Activated B cell treated with CpG ODN at 0.5 μM for 24 hours (primary cell): Measurements from ENCODE around the gene DNAH1. TPM values are rescaled to one million over a fixed set of nuclear protein-coding genes. Genes with fewer than 3 reads are reported as not detected.
A peak's percentile ranks its signal among the peaks of the same experiment; 100 is the strongest.

Experiments
- ATAC-seq: fragments of 200-7000 bp; cut with Tn5 transposase; one replicate; pipeline ENCODE4 v1.10.0; 2021; ENCODE audit warnings: low read depth, mild to moderate bottlenecking, moderate library complexity
- CTCF ChIA-PET: fragments of 350-600 bp; sonication (Branson Sonifier 250); formaldehyde crosslinking; loops from one replicate; lab custom pipeline; 2021; ENCODE audit warnings: antibody characterized with exemption; lab: Charles Lee
- POLR2A ChIA-PET: fragments of 350-600 bp; sonication (Branson Sonifier 250); formaldehyde crosslinking; loops from one replicate; lab custom pipeline; 2021; ENCODE audit warnings: antibody characterized with exemption; lab: Charles Lee
- DNase-seq: peaks from one replicate; pipeline ENCODE4 v3.0.0; 2022
- H3K27ac Mint-ChIP-seq: one replicate; pipeline ENCODE4 v1.8.0; 2020; ENCODE audit warnings: mixed read lengths
- H3K27me3 Mint-ChIP-seq: one replicate; pipeline ENCODE4 v1.8.0; 2021; ENCODE audit warnings: mixed read lengths
- H3K36me3 Mint-ChIP-seq: one replicate; pipeline ENCODE4 v1.8.0; 2021; ENCODE audit warnings: low read depth, mixed read lengths
- H3K4me1 Mint-ChIP-seq: one replicate; pipeline ENCODE4 v1.8.0; 2021; ENCODE audit warnings: mixed read lengths
- H3K4me3 Mint-ChIP-seq: one replicate; pipeline ENCODE4 v1.8.0; 2020; ENCODE audit warnings: mild to moderate bottlenecking, mixed read lengths
- H3K9me3 Mint-ChIP-seq: one replicate; pipeline ENCODE4 v1.8.0; 2020; ENCODE audit warnings: mixed read lengths
- CTCF ChIP-seq: fragments of 200-600 bp; IDR thresholded peaks from one replicate; pipeline ENCODE4 v1.8.0; 2022; ENCODE audit warnings: antibody characterized with exemption, mild to moderate bottlenecking
- intact Hi-C: fragments of 100-400 bp; cut with micrococcal nuclease; formaldehyde crosslinking; loops from one replicate; pipeline ENCODE4 v1.15.1; 2024
- total RNA-seq: library from RNA; stranded (reverse); gene quantifications from 2 replicates; pipeline ENCODE4 v1.2.3, GENCODE V29; 2022

The DNAH1 gene
- total RNA-seq, 1 donor from 2014 or later = 25.8 TPM

DNA sequence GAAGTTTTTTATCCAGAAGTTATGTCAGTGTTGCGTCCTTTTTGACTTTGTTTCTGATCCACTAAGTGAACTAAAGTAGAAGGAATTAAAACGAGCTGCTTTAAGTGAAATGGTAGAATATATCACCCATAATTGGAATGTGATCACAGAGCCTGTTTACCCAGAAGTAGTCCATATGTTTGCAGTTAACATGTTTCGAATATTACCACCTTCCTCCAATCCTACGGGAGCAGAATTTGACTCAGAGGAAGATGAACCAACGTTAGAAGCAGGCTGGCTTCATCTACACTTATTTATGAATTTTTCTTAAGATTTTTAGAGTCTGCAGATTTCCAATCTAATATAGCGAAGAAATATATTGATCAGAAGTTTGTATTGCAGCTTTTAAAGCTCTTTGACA is 57.6 kb downstream of the DNAH1 start:
- DNase-seq (no peak), ATAC-seq (no peak)
- peaks cover 27% of the 10 kb centered on the region for H3K4me1 Mint-ChIP-seq
- TF ChIP-seq CTCF = no peak
- H3K36me3 Mint-ChIP-seq = peaks cover 15% of the 10 kb centered on the region
- no peaks in the 10 kb centered on the region for H3K9me3 Mint-ChIP-seq
- CTCF ChIA-PET = interaction anchor here (0.9 kb wide), 1 partner anchor 74 kb away, joined by 3 read pairs; no protein-coding TSS in a partner anchor
- intact Hi-C loops = no loop called here
- H3K4me3 Mint-ChIP-seq = peak overlapping the region; percentile 66
- H3K27me3 Mint-ChIP-seq = no peaks in the 10 kb centered on the region
- POLR2A ChIA-PET = no interaction called here
- peak overlapping the region; percentile 73 for H3K27ac Mint-ChIP-seq

DNA sequence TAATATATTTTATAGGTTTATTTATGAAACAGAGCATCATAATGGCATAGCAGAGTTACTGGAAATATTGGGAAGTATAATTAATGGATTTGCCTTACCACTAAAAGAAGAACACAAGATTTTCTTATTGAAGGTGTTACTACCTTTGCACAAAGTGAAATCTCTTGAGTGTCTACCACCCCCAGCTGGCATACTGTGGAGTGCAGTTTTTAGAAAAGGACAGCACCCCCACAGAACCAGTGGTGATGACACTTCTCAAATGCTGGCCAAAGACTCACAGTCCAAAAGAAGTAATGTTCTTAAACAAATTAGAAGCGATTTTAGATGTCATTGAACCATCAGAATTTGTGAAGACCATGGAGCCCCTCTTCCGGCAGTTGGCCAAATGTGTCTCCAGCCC is 58.1 kb downstream of the DNAH1 start:
- no peaks in the 10 kb centered on the region for H3K27me3 Mint-ChIP-seq
- no peak for ATAC-seq
- no peak for TF ChIP-seq CTCF
- H3K4me3 Mint-ChIP-seq = no peak overlapping the region
- peaks cover 11% of the 10 kb centered on the region for H3K36me3 Mint-ChIP-seq
- H3K27ac Mint-ChIP-seq = no peak overlapping the region
- CTCF ChIA-PET = interaction anchor here (0.9 kb wide), 1 partner anchor 73 kb away, joined by 3 read pairs; no protein-coding TSS in a partner anchor
- no peaks in the 10 kb centered on the region for H3K9me3 Mint-ChIP-seq
- POLR2A ChIA-PET = no interaction called here
- DNase-seq = no peak
- peaks cover 27% of the 10 kb centered on the region for H3K4me1 Mint-ChIP-seq
- intact Hi-C loops = no loop called here

- peaks cover 2% of the 10 kb centered on the region for H3K4me1 Mint-ChIP-seq
- no peak for ATAC-seq
- no peak for DNase-seq
- no peak overlapping the region for H3K4me3 Mint-ChIP-seq
- POLR2A ChIA-PET = interaction anchor here (0.6 kb wide), 1 partner anchor 384 kb away, joined by 4 read pairs; the partner anchor contains the start of gene RPL29
- no peak for TF ChIP-seq CTCF
- CTCF ChIA-PET = no interaction called here
- H3K27ac Mint-ChIP-seq = no peak overlapping the region
- no peaks in the 10 kb centered on the region for H3K27me3 Mint-ChIP-seq
- H3K36me3 Mint-ChIP-seq = peaks cover 6% of the 10 kb centered on the region
- intact Hi-C loops = no loop called here
- no peaks in the 10 kb centered on the region for H3K9me3 Mint-ChIP-seq
These were observed 63.5 kb downstream of the DNAH1 start for GRCh38 chr3:52379610-52380009.

- ChIA-PET POLR2A (interaction anchor here (0.6 kb wide), 1 partner anchor 384 kb away, joined by 4 read pairs; the partner anchor contains the start of gene RPL29), CTCF (no interaction called here)
- Mint-ChIP-seq H3K27ac (no peak overlapping the region), H3K36me3 (peaks cover 6% of the 10 kb centered on the region), H3K4me1 (peaks cover 2% of the 10 kb centered on the region), H3K9me3 (no peaks in the 10 kb centered on the region), H3K27me3 (no peaks in the 10 kb centered on the region), H3K4me3 (no peak overlapping the region)
- intact Hi-C loops = no loop called here
- TF ChIP-seq CTCF = no peak
- ATAC-seq (no peak), DNase-seq (no peak)
These were observed 63.9 kb downstream of the DNAH1 start for GRCh38 chr3:52380023-52380422.

GRCh38 chr3:52381623-52382022 is 65.5 kb downstream of the DNAH1 start:
- DNase-seq (no peak), ATAC-seq (no peak)
- Mint-ChIP-seq H3K27ac (no peak overlapping the region), H3K27me3 (no peaks in the 10 kb centered on the region), H3K36me3 (no peaks in the 10 kb centered on the region), H3K4me1 (no peaks in the 10 kb centered on the region), H3K9me3 (no peaks in the 10 kb centered on the region), H3K4me3 (no peak overlapping the region)
- no peak for TF ChIP-seq CTCF
- ChIA-PET CTCF (no interaction called here), POLR2A (interaction anchor here (0.7 kb wide), 1 partner anchor 10 kb away, joined by 6 read pairs; no protein-coding TSS in a partner anchor)
- intact Hi-C loops = no loop called here
